Fibroblast of skin of abdomen (primary cell): ENCODE measurements around the gene NOS1. TPM values are rescaled to one million over a fixed set of nuclear protein-coding genes. Genes with fewer than 3 reads are reported as not detected.
"Not testable (repeated sequence)": the region's sequence is repeated elsewhere in the genome, so short reads cannot be mapped to it uniquely, and the experiment has no call there.

Experiments used
- DNase-seq: peaks from one replicate; pipeline ENCODE4 v3.0.0-alpha.2; 2013
- polyA plus RNA-seq, 2 experiments: library from polyadenylated mRNA; unstranded; fragments of 120-200 nt; gene quantifications; one replicate each; pipeline ENCODE4 v1.2.1, GENCODE V29; 2013; ENCODE audit not compliant: insufficient read length in 2 of 2

The NOS1 gene
- 0.12 TPM for polyA plus RNA-seq (2013, experiment 1 of 2; ENCODE audit: insufficient read length)
- polyA plus RNA-seq (2013, experiment 2 of 2; ENCODE audit: insufficient read length), result 0.15 TPM

DNA sequence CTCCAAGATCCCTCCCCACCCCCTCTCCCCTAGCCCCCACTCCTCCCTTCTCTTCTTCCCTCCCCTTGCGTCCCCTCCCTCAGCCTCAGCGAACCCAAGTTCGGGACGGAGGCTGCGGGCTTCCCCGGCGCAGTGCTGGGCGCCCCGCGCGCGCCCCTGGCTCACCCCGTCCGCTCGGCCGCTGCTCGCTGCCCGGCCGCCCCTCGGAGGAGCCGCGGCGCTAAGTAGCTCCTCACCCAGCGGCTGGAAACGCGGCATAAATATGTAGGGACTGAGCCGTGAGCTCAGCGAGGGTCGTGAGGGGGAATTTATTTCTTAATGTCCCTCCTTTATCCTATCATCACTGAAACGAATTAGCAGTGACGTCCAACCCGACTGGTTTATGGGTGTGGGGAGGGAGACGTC lies at the start of gene NOS1:
Gene NOS1, minus strand, starts transcription at position 280 of the 405 bp plus-strand sequence. CDS start 30,557 bp downstream, outside the sequence.
- no peak for DNase-seq

DNA sequence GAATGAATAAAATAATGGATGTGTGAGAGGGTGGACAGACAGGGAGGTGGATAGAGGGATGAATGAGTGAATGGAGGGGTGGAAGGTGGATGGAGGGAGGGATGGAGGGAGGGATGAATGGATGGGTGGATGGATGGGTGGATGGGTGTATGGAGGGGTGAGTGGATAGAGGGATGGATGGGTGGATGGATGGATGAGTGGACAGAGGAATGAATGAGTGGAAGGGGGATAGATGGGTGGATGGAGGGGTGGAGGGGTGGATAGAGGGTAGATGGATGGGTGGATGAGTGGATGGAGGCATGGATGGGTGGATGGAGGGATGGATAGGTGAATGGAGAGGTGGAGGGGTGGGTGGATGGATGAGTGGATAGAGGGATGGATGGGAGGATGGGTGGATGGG lies 47.9 kb upstream of the NOS1 start:
- no peak for DNase-seq

DNA sequence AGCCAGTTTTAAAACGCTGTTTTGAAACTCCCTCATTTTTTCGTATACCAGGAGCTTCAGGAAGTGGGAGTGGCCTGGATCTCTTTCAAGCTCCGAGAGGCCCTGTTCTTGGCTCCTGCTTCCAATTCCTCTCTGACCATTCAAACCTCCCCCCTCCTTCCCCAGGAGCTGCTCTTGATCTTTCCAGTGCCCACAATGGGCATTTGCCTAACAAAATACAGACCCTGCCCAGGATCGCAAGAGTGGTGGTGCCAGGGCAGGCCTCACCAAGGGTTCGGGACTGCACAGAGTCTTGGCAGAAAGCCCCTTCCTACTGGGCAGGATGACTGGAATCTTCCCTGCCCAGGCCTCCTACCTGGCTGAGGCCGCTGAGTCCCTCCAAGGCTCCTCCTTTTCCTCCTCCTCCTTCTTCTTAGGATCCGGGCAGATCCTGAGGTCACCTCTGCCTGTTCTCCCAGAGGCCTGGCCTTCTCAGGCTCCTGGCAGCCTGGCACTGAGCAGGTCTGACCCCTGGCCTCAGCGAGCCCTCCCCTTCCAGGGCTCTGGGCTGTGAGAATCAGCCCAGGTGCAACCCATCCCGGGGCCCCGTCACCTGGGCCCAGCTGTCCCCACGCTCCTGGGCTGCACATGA lies 46.9 kb upstream of the NOS1 start:
- peak; percentile 75 for DNase-seq

DNA sequence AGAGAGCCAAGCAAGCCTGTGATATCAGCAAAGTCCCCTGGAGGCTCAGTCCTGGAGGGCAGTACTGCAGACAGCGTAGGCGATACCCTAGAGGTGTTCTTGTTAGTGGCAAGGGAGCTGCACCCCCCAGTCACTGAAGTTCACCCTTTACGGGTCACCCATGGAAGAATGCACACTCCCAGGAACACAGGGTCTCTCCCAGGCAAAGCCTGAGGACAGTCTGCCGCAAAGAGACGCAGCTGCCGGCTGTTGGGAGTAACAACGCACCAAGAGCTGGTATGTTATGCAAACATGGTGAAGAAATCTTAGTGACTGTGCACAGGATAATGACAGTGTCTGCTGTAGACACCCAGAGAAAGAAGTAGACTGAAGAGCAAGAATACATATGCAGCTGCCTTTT lies 43.5 kb upstream of the NOS1 start:
- DNase-seq, result no peak

DNA sequence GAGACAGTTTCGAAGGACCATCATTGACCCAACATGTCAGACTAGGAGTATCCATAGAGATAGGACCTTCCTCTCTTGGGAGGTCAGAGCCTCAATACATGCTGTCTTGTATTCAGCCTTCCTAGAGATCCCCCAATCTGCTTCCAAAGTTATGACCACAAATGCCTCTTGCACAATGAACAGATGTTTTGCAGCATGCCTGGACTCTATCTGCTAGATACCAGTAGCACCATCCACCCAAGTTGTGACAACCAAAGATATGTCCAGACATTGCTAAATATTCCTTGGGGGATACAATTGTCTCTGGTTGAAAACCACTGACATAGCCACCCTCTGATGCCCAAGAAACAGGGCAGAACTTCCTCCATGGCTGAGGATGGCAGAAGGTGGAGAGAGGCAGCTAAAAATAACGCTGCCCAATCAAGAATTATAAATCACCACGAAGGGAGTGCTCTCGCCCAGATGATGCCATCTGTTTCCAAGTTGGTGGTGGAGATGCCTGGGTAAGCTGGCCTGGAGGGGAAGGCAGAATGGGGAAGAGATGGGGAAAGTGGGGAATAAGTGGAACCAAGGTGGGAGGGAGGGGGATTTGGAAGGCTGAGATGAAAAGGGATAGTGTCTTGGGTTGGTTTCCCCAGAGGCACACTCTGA lies 42.9 kb upstream of the NOS1 start:
- no peak for DNase-seq

DNA sequence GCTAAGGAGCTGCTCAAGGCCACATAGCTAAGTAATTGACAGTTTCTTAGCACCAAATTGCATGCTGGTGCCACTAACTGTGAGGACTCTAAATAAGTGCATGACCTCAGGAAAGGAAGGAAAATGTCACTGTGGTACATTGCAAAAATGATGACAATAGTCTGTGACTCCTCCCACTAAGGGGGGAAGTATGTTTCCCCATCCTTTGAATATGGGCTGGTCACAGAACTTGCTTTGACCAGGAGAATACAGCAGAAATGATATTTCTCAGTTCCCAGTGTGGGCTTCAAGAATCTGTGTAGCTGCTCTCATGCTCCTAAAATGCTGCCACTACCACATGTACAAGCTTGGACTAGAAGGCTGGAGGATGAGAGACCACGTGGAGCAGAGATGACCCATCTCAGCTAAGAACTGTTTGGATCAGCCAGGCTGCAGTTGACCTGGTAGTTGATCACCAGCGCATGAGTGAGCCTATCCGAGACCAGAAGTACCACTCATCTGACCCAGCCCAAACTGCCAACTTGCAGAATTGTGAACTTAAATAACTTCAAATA lies 42.2 kb upstream of the NOS1 start:
- no peak for DNase-seq

DNA sequence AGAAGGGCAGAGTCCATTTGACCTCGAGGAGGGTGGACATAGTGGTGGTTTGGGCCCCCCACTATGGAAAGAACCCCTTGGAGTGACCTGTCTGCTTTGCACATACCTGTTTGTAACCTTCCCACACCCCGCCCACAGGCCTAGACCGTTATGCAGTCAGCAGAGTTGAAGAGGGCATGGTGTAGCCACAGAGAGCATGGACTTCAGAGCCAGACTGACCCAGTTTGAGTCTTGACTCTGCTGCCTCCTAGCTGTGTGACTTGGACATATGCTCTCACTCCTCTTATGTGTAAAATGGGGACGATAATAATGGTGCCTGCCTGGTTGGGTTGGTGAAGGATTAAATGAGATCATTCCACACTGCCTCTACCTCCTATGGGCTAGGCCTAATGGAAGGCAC lies 40.9 kb upstream of the NOS1 start:
- DNase-seq, result no peak

DNA sequence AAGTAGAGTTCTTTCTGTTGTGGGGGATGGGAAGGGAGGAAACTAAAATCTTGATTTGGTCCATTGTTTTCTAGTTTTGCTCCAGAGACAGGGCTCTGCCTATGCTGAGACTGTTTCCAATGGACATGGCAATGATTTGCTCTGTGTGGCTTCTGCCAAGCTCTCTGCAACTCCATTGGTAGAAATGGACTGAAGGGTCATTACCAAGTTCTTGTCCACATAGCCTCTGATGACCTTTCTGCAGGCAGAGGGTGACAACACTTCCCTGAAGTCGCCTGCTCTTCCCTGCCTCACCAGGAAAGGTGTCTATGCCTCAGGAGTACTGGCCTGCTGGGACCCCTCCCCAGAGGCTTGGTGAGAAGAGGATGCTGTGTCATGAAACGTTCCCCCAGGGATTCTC lies 39.5 kb upstream of the NOS1 start:
- no peak for DNase-seq

DNA sequence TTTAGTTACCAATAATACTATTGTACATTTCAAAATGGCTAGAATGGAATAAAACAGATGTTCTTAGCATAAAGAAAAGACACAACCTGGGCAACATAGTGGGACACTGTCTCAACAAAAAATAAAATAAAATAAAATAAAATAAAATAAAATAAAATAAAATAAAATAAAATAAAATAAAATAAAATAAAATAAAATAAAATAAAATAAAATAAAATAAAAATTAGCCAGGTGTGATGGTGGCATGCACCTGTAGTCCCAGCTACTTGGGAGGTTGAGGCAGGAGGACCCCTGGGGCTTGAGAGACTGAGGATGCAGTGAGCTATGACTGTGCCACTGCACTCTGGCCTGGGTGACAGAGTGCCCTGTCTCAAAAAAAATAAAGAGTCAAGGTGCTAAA lies 37.1 kb upstream of the NOS1 start:
- not testable (repeated sequence) for DNase-seq

DNA sequence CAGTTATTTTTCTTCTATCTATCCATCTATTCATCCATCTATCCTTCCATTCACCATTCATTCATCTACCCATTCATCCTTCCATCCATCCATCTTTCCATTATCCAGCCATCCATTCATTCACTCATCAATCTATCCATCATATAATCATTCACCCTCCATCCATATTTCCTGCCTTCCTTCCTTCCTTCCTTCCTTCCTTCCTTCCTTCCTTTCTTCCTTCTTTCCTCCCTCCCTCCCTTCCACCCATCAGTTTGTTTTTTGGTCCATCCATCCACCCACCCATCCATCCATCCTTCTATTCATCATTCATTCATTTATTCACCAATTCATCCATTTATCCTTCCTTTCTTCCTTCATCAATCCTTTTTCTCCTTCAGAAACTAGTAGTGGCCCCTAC lies 34.3 kb upstream of the NOS1 start:
- no peak for DNase-seq

DNA sequence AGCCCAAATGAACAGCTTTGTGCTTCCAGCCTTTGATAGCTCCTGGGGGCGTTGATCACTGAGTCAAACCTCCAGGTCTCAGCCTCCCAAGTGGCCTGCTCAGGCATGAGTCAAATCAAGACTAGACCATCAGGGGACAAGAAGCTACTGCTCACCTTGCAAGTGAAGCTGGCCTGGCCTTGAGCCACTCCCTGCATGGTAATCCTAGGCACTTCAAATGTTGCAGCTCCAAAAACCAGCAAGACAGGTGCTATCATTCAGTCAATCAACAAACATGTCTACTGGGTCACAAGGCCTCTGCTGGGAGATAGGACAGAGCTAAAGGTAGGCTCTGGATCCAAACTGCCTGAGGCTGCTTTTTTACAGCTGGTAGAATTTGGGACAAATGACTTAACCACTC lies 33.1 kb upstream of the NOS1 start:
- DNase-seq, result no peak

DNA sequence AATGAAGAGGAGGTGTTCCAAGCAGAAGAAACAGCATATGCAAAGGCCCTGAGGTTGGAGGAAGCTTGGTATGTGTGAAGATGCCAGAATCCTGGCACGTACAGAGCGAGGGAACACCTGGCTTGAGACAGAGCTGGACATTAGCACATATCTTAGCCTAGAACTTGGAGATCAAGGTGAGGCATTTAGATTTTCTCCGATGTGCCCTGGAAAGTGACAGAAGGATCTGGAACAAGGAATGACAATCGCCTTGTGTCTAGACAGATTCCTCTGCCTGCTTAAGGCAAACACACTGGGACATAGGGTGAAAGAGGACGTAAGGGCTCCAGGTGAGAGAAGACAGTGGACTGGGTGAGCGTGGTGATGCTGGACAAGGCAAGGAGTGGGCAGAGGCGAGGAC lies 32.2 kb upstream of the NOS1 start:
- DNase-seq, result no peak

DNA sequence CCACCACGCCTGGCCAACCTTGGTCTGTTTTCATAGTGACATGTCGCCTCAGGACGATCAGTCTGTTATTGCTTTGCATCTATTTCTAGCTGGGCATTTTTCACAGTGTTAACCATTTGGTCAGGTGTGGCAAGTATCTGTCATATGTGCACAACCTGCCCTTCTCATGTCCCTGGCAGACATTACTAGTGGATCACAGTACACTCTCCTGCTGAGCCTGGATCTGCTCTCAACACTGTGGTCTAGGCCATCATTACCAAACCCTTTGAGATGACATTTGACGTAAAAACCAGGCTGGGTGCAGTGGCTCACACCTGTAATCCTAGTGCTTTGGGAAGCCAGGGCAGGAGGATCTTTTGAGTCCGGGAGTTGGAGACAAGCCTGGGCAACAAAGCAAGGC lies 29.4 kb upstream of the NOS1 start:
- DNase-seq, result no peak

DNA sequence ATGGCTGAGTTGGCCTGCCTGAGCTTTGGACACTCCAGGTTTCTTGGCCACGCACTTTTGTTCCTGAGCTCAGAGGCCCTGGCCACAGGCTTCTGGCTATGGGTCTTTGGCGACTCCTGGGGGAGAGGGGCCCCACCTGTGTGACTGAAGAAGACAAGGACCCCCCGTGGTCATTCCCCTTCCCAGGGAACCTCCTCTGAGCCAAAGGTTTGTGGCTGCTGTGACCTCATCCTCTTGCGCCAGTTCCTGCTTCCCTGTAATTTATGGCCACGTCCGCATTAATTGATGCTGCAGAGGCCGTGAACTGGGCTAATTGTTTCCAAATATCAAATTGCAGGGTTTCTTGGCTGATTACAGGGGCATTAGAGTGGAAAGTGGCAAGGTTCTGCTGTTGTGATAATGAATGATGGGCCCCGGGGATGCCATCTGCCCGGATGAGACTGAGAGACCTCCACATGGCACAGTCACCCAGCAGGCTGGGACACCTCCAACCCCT lies 27.6 kb upstream of the NOS1 start:
- no peak for DNase-seq

DNA sequence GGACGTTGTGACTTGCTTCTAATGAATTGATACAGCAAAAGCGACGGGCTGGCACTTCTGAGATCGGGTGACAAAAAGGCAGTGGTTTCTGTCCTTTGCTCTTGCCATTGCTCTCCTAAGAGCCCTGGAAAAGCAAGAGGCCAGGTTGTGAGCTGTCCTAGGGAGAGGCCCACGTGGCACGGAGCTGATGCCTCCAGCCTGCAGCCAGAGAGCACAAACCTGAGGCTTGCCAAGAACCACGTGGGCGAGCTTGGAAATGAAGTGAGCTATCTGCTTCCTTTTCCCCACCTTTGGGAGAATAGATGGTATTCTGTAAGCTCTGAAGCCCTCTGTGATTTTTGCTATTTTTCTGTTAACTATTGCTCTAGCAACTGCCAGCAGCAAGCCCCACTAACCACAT lies 26.4 kb upstream of the NOS1 start:
- no peak for DNase-seq

DNA sequence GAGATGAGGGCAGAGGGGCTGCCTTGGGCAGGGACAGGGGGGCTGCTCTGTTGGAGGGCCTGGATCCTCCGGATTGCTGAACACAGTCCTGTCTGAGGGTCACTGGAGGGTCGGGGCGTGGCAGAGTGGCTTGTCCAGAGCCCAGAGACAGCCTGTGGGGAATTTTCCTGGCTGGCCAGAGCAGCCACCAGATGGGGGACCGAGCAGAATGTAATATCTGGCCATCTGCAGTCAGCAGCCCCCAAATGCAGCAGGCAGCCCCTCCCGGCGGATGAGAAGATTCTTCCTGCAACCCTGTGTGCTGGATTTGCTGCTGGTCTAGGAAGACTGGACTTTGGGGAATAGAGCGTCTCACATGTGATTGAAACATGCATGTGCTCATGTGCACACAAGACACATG lies 23.3 kb upstream of the NOS1 start:
- no peak for DNase-seq

DNA sequence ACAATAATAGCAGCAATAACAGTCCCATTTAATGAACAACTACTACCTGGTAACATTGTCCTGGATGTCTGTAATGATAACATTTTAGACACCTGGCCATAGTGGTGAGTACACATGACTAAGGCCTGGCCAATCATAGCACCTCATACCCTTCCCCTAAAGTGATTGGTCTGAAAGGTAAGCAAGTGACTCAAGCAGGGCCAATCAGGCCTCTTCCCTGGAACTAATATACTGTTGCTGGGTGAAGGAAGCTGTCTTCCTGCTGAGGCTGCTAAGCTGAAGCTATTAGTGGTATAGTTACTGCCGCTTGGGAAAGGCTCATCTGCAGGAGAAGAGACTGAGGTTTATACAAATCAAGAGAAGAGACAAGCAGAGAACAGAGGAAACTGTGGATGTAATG lies 18.7 kb upstream of the NOS1 start:
- no peak for DNase-seq

DNA sequence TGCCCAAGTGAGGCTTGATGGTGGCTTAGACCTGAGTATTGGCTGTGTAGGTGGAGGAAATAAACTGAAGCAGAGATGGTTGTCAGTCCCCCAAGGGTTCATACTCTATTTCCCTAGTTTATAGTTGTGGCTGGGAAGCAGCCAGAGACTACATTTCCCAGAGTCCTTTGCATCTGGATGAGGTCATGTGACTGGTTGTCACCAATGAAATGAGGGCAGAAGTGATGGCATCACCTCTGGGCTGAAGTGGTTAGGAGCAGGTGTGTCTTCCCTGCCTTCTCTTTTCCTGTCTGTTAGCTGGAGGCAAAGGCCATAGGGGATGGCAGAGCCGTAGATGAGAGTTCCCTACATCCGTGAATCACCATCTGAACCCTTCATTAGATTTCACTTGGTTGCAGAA lies 16.3 kb upstream of the NOS1 start:
- DNase-seq, result no peak

DNA sequence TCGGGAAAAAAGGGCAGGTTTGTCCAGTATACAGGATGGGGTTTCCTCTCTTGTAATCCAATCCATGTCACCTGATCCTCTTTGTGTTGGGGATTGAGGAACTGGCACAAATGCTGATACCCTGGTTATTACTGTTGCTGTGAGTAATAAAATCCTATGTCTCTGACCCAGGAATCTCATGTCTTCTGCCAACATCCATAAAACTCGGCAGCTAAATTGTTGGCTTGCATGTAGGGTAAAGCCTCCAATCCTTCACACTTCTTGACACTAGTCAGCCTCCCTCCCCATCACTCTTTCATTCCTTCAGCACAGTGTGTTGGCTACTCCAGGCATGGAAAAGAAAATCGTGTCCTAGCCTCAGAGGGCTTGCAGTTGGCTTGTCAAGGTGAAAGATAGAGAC lies 9.2 kb upstream of the NOS1 start:
- DNase-seq, result no peak

DNA sequence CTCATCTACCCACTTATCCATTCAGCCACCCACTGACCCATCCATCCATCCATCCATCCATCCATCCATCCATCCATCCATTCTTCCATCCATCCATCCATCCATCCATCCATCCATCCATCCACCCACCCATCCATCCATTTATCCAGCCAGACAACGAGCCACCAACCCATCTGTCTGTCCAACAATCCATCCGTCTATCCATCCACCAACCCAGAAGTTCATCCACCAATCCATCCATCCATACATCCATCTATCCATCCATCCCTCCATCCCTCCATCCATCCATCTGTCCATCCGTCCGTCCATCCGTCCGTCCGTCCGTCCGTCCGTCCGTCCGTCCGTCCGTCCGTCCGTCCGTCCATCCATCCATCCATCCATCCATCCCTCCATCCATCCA lies 8.6 kb upstream of the NOS1 start:
- not testable (repeated sequence) for DNase-seq

DNA sequence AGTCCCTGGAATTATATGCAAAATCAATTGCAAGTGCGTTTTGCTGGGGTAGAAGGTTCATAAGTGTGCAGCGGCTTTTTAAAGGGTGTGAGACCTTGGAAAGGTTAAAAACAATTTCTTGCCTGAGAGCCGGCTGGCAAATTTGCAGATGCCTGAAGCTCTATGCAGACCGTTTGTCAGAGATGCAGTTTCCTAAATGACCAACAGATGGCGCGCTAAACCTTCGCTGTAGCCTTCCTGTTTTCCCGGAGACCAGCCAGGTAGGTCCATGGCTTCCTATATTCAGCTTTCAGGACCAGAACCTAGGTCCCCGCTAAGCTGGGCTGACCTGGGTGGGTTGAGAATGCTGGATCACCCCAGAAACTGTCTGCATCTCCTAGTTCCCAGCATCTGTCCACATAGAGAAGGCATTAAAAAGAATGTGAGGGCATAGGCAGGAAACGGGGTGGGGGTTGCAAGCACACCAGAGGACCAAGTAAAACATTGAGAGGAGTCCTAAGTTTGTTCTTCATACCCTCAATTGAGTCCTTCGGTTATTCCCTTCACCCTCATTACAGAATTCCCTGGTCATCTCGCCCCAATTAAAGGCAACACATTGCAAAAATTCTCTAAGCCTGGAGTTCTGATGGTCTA lies 5.7 kb upstream of the NOS1 start:
- DNase-seq, result peak; percentile 67

DNA sequence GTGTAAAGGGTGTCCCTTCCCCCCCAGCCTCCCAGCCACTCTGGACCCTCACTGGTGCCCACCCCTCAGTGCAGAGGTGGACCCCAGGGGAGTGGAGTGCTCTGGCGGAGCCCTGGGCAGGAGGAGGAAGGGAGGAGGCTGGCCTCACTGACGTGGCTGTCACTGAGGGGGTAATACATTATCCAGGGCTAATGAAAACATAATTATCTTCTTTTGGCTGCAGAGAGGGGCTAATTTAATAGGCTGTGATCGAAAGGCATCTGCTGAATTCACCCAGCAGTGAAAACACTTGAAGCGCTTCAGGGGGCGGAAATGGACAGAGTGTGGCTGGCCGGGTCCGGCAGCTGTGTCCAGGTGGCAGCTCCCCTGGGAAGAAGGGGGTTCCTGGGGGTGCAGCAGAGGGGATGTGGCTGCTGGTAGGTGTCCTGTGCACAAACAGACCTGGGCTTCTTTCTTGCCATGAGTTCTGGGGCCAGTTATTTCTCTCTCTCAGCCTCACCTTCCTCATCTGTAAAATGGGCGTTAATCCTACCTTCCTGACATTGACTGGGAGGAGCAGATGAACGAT lies 3.7 kb upstream of the NOS1 start:
- no peak for DNase-seq

DNA sequence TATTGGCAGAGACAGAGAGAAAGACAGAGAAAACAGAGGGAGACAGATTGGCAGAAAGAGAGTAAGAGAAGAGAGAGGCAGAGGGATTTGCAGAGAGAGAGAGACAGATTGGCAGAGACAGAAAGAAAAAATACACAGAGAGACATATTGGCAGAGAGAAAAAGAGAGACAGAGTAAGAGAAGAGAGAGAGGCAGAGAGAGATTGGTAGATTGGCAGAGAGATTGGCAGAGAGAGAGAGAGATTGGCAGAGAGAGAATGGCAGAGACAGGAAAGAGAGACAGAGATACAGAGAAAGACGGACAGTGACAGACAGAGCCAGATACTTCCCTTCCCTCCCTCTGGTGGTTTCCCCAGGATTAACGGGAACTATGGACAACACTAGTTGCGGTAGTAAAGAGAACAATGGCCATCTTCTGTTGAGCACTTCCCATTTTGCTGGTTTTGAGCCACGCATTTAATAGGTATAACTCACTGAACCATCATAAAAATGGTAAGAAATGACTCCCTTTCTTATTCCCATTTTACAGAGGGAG lies 2.6 kb upstream of the NOS1 start:
- DNase-seq, result no peak
